GM23338 (cell line): ENCODE data around the gene MMS19. TPM values are rescaled to one million over a fixed set of nuclear protein-coding genes. Genes with fewer than 3 reads are reported as not detected.

Experiments
- ATAC-seq: fragments of 200-7000 bp; cut with Tn5 transposase; 3 replicates; pipeline ENCODE4 v1.9.1; 2020
- DNase-seq: peaks from one replicate; pipeline ENCODE4 v3.0.0-alpha.2; 2015; ENCODE audit warnings: low spot score
- H2AFZ ChIP-seq: fragments of 200-600 bp; sonication (generic); 2 replicates; pipeline ENCODE4 v1.8.0; 2016; ENCODE audit warnings: antibody characterized with exemption, mild to moderate bottlenecking, moderate library complexity
- H3F3A ChIP-seq: fragments of 200-600 bp; sonication (generic); replicated peaks from 2 replicates; pipeline ENCODE4 v1.8.0; 2017; ENCODE audit warnings: antibody characterized with exemption, mixed run types, low read depth
- H3K27ac ChIP-seq: fragments of 200-600 bp; sonication (generic); 2 replicates; pipeline ENCODE4 v1.6.1; 2016; ENCODE audit warnings: low read depth
- H3K27me3 ChIP-seq: fragments of 200-600 bp; sonication (generic); 2 replicates; pipeline ENCODE4 v1.8.0; 2016; ENCODE audit warnings: mild to moderate bottlenecking, mixed run types, moderate library complexity; ENCODE audit not compliant: insufficient read depth
- H3K36me3 ChIP-seq: fragments of 200-600 bp; sonication (generic); 2 replicates; pipeline ENCODE4 v1.8.0; 2016; ENCODE audit warnings: mild to moderate bottlenecking; ENCODE audit not compliant: insufficient read depth
- H3K4me1 ChIP-seq: fragments of 200-600 bp; sonication (generic); 2 replicates; pipeline ENCODE4 v1.8.0; 2016; ENCODE audit warnings: mild to moderate bottlenecking, moderate library complexity; ENCODE audit not compliant: insufficient read depth
- H3K4me2 ChIP-seq: fragments of 200-600 bp; sonication (generic); 2 replicates; pipeline ENCODE4 v1.7.1; 2017; ENCODE audit warnings: mixed run types
- H3K4me3 ChIP-seq: fragments of 200-600 bp; sonication (generic); 2 replicates; pipeline ENCODE4 v1.6.1; 2016; ENCODE audit warnings: mixed run types
- H3K79me2 ChIP-seq: fragments of 200-600 bp; sonication (generic); replicated peaks from 2 replicates; pipeline ENCODE4 v1.8.0; 2017; ENCODE audit warnings: mild to moderate bottlenecking; ENCODE audit not compliant: insufficient read depth
- H3K9me2 ChIP-seq: fragments of 200-600 bp; sonication (generic); 2 replicates; pipeline ENCODE4 v1.8.0; 2017; ENCODE audit not compliant: insufficient read depth
- H4K20me1 ChIP-seq: fragments of 200-600 bp; sonication (generic); replicated peaks from 2 replicates; pipeline ENCODE4 v1.8.0; 2017; ENCODE audit warnings: mild to moderate bottlenecking; ENCODE audit not compliant: insufficient read depth
- H3K27ac Mint-ChIP-seq: 2 replicates; pipeline ENCODE4 v1.8.0; 2020; ENCODE audit warnings: inconsistent platforms, mild to moderate bottlenecking, moderate library complexity, mixed read lengths
- H3K27me3 Mint-ChIP-seq: 3 replicates; pipeline ENCODE4 v1.8.0; 2022; ENCODE audit warnings: low read depth, mild to moderate bottlenecking, moderate library complexity, mixed read lengths, inconsistent platforms; ENCODE audit not compliant: insufficient read depth, poor library complexity
- H3K36me3 Mint-ChIP-seq: 3 replicates; pipeline ENCODE4 v1.8.0; 2021; ENCODE audit warnings: low read depth, mild to moderate bottlenecking, inconsistent platforms, moderate library complexity, mixed read lengths
- H3K4me1 Mint-ChIP-seq: 3 replicates; pipeline ENCODE4 v1.8.0; 2020; ENCODE audit warnings: mild to moderate bottlenecking, inconsistent platforms, mixed read lengths
- H3K4me3 Mint-ChIP-seq: 3 replicates; pipeline ENCODE4 v1.8.0; 2021; ENCODE audit warnings: moderate library complexity, mild to moderate bottlenecking, inconsistent platforms, mixed read lengths
- H3K9me3 Mint-ChIP-seq: 3 replicates; pipeline ENCODE4 v1.8.0; 2020; ENCODE audit warnings: moderate library complexity, mild to moderate bottlenecking, inconsistent platforms, mixed read lengths
- STAT1 ChIP-seq: IDR thresholded peaks from one replicate; pipeline ENCODE4 v1.6.1; 2016; ENCODE audit warnings: antibody characterized with exemption; ENCODE audit not compliant: unreplicated experiment
- ZNF114 ChIP-seq: fragments of 250-450 bp; sonication (Bioruptor Pico); IDR thresholded peaks from 2 replicates; pipeline ENCODE4 v1.5.0; 2020; ENCODE audit warnings: mild to moderate bottlenecking, moderate library complexity
- ZNF331 ChIP-seq: fragments of 250-450 bp; sonication (Bioruptor Pico); IDR thresholded peaks from 2 replicates; pipeline ENCODE4 v1.5.0; 2020; ENCODE audit warnings: low read depth, mild to moderate bottlenecking, moderate library complexity
- polyA plus RNA-seq: library from polyadenylated mRNA; unstranded; fragments of >200 nt; fragmentation: Nextera tagmentation; extraction: Ambion mirVana; gene quantifications from 2 replicates; pipeline ENCODE4 v1.2.1, GENCODE V29; 2016
- total RNA-seq: library from RNA; depleted of rRNA; stranded (reverse); fragments of >200 nt; shearing (Covaris generic); gene quantifications from 2 replicates; pipeline ENCODE4 v1.2.3, GENCODE V29; 2014
- TF ChIP-seq, protein P1 (sequence below): IDR thresholded peaks from one replicate; pipeline ENCODE4 v1.6.1; 2018; ENCODE audit warnings: antibody characterized with exemption; ENCODE audit not compliant: unreplicated experiment
- TF ChIP-seq, protein P2 (sequence below), 2 experiments: fragments of 200-600 bp in 1 of 2; sonication (generic) in 1 of 2; conservative IDR thresholded peaks; 2 replicates each; pipeline versions ENCODE4 v1.5.1 to v1.6.1; 2016 to 2017; ENCODE audit warnings: antibody characterized with exemption in 2 of 2, low read depth in 2 of 2, mild to moderate bottlenecking in 2 of 2, moderate library complexity in 1 of 2
- TF ChIP-seq, protein P3 (sequence below): IDR thresholded peaks from 2 replicates; pipeline ENCODE4 v1.6.1; 2016; ENCODE audit warnings: antibody characterized with exemption
- TF ChIP-seq, protein P4 (sequence below): fragments of 250-450 bp; sonication (Bioruptor Pico); IDR thresholded peaks from 2 replicates; pipeline ENCODE4 v1.5.0; 2020; ENCODE audit warnings: mild to moderate bottlenecking, moderate library complexity

The MMS19 gene
- total and polyA plus RNA-seq, 2 experiments from 2014 or later = 81.5 to 252 TPM

DNA sequence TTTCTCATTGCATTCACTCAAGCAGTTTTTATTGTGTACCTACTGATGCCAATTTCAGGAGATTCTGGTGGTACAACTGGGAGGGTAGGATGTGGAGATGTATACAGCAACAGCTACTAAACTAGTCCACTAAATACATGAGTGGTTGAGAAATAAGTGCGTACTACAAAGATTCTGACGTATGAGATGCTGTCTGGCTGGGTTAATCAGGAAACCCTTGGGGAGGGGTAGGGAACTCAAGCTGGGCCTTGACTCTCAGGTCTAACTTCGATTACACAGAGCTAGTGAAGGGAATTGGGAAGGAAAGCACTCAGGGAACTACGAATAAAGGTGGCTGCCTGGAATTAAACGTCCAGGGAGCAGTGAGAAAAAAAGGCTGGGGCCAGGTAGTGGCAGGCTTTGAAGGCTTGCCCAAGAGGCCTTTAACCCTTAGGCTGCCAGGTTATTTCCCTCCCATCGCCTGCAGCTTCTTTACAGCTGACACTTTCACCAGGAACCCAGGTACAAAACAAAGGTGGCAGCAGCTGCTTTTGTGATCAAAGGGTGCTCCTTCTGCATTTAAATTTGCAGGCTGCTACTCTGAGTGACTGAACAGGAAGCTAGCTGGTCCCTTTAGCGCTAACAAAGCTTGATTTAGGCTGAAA, 3.2 kb downstream of the MMS19 start:
- H3K27me3 ChIP-seq = peaks cover 5% of the 10 kb centered on the region
- peak overlapping the region; percentile 61 for H3K4me2 ChIP-seq
- Mint-ChIP-seq H3K27me3 (peaks cover 8% of the 10 kb centered on the region), H3K36me3 (no peaks in the 10 kb centered on the region; the same call in 1 of the 3 replicates), H3K27ac (peak overlapping the region; percentile 76), H3K4me3 (peak overlapping the region; percentile 83), H3K9me3 (no peaks in the 10 kb centered on the region), H3K4me1 (peaks cover 48% of the 10 kb centered on the region)
- H2AFZ ChIP-seq = no peak overlapping the region
- no peaks in the 10 kb centered on the region for H3K9me2 ChIP-seq
- DNase-seq (peak; percentile 73), ATAC-seq (no peak)
- H4K20me1 ChIP-seq = peaks cover 62% of the 10 kb centered on the region
- H3K4me3 ChIP-seq = peak overlapping the region; percentile 20
- H3K36me3 ChIP-seq = no peaks in the 10 kb centered on the region
- peaks cover 12% of the 10 kb centered on the region; the same call in 1 of the 2 replicates for H3F3A ChIP-seq
- peaks cover 77% of the 10 kb centered on the region for H3K79me2 ChIP-seq
- TF ChIP-seq, protein P1, sequence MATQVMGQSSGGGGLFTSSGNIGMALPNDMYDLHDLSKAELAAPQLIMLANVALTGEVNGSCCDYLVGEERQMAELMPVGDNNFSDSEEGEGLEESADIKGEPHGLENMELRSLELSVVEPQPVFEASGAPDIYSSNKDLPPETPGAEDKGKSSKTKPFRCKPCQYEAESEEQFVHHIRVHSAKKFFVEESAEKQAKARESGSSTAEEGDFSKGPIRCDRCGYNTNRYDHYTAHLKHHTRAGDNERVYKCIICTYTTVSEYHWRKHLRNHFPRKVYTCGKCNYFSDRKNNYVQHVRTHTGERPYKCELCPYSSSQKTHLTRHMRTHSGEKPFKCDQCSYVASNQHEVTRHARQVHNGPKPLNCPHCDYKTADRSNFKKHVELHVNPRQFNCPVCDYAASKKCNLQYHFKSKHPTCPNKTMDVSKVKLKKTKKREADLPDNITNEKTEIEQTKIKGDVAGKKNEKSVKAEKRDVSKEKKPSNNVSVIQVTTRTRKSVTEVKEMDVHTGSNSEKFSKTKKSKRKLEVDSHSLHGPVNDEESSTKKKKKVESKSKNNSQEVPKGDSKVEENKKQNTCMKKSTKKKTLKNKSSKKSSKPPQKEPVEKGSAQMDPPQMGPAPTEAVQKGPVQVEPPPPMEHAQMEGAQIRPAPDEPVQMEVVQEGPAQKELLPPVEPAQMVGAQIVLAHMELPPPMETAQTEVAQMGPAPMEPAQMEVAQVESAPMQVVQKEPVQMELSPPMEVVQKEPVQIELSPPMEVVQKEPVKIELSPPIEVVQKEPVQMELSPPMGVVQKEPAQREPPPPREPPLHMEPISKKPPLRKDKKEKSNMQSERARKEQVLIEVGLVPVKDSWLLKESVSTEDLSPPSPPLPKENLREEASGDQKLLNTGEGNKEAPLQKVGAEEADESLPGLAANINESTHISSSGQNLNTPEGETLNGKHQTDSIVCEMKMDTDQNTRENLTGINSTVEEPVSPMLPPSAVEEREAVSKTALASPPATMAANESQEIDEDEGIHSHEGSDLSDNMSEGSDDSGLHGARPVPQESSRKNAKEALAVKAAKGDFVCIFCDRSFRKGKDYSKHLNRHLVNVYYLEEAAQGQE = no peak
- no peak for TF ChIP-seq STAT1
- TF ChIP-seq ZNF114 = no peak
- TF ChIP-seq ZNF331 (CRISPR knock-in tag) = no peak
- TF ChIP-seq, protein P2, sequence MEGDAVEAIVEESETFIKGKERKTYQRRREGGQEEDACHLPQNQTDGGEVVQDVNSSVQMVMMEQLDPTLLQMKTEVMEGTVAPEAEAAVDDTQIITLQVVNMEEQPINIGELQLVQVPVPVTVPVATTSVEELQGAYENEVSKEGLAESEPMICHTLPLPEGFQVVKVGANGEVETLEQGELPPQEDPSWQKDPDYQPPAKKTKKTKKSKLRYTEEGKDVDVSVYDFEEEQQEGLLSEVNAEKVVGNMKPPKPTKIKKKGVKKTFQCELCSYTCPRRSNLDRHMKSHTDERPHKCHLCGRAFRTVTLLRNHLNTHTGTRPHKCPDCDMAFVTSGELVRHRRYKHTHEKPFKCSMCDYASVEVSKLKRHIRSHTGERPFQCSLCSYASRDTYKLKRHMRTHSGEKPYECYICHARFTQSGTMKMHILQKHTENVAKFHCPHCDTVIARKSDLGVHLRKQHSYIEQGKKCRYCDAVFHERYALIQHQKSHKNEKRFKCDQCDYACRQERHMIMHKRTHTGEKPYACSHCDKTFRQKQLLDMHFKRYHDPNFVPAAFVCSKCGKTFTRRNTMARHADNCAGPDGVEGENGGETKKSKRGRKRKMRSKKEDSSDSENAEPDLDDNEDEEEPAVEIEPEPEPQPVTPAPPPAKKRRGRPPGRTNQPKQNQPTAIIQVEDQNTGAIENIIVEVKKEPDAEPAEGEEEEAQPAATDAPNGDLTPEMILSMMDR (conservative IDR thresholded peaks at IDR 0.05; ENCODE audit: low read depth in 2 of 2) = no peak
- TF ChIP-seq, protein P3, sequence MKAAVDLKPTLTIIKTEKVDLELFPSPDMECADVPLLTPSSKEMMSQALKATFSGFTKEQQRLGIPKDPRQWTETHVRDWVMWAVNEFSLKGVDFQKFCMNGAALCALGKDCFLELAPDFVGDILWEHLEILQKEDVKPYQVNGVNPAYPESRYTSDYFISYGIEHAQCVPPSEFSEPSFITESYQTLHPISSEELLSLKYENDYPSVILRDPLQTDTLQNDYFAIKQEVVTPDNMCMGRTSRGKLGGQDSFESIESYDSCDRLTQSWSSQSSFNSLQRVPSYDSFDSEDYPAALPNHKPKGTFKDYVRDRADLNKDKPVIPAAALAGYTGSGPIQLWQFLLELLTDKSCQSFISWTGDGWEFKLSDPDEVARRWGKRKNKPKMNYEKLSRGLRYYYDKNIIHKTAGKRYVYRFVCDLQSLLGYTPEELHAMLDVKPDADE = no peak
- TF ChIP-seq, protein P4, sequence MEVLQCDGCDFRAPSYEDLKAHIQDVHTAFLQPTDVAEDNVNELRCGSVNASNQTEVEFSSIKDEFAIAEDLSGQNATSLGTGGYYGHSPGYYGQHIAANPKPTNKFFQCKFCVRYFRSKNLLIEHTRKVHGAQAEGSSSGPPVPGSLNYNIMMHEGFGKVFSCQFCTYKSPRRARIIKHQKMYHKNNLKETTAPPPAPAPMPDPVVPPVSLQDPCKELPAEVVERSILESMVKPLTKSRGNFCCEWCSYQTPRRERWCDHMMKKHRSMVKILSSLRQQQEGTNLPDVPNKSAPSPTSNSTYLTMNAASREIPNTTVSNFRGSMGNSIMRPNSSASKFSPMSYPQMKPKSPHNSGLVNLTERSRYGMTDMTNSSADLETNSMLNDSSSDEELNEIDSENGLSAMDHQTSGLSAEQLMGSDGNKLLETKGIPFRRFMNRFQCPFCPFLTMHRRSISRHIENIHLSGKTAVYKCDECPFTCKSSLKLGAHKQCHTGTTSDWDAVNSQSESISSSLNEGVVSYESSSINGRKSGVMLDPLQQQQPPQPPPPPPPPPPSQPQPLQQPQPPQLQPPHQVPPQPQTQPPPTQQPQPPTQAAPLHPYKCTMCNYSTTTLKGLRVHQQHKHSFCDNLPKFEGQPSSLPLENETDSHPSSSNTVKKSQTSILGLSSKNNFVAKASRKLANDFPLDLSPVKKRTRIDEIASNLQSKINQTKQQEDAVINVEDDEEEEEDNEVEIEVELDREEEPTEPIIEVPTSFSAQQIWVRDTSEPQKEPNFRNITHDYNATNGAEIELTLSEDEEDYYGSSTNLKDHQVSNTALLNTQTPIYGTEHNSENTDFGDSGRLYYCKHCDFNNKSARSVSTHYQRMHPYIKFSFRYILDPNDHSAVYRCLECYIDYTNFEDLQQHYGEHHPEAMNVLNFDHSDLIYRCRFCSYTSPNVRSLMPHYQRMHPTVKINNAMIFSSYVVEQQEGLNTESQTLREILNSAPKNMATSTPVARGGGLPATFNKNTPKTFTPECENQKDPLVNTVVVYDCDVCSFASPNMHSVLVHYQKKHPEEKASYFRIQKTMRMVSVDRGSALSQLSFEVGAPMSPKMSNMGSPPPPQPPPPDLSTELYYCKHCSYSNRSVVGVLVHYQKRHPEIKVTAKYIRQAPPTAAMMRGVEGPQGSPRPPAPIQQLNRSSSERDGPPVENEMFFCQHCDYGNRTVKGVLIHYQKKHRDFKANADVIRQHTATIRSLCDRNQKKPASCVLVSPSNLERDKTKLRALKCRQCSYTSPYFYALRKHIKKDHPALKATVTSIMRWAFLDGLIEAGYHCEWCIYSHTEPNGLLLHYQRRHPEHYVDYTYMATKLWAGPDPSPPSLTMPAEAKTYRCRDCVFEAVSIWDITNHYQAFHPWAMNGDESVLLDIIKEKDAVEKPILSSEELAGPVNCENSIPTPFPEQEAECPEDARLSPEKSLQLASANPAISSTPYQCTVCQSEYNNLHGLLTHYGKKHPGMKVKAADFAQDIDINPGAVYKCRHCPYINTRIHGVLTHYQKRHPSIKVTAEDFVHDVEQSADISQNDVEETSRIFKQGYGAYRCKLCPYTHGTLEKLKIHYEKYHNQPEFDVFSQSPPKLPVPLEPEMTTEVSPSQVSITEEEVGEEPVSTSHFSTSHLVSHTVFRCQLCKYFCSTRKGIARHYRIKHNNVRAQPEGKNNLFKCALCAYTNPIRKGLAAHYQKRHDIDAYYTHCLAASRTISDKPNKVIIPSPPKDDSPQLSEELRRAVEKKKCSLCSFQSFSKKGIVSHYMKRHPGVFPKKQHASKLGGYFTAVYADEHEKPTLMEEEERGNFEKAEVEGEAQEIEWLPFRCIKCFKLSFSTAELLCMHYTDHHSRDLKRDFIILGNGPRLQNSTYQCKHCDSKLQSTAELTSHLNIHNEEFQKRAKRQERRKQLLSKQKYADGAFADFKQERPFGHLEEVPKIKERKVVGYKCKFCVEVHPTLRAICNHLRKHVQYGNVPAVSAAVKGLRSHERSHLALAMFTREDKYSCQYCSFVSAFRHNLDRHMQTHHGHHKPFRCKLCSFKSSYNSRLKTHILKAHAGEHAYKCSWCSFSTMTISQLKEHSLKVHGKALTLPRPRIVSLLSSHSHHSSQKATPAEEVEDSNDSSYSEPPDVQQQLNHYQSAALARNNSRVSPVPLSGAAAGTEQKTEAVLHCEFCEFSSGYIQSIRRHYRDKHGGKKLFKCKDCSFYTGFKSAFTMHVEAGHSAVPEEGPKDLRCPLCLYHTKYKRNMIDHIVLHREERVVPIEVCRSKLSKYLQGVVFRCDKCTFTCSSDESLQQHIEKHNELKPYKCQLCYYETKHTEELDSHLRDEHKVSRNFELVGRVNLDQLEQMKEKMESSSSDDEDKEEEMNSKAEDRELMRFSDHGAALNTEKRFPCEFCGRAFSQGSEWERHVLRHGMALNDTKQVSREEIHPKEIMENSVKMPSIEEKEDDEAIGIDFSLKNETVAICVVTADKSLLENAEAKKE (CRISPR knock-in tag) = no peak
- H3K4me1 ChIP-seq = peaks cover 59% of the 10 kb centered on the region
- H3K27ac ChIP-seq = peak overlapping the region; percentile 1; the same call in 1 of the 2 replicates
